CD1c-positive myeloid dendritic cell (primary cell): ENCODE measurements around the gene CRTC1.
"Not testable (repeated sequence)": the region's sequence is repeated elsewhere in the genome, so short reads cannot be mapped to it uniquely, and the experiment has no call there.

Experiments used
- DNase-seq: peaks from one replicate; pipeline ENCODE4 v3.0.0-alpha.2; 2016; ENCODE audit errors: extremely low spot score

CRTC1 gene

DNA sequence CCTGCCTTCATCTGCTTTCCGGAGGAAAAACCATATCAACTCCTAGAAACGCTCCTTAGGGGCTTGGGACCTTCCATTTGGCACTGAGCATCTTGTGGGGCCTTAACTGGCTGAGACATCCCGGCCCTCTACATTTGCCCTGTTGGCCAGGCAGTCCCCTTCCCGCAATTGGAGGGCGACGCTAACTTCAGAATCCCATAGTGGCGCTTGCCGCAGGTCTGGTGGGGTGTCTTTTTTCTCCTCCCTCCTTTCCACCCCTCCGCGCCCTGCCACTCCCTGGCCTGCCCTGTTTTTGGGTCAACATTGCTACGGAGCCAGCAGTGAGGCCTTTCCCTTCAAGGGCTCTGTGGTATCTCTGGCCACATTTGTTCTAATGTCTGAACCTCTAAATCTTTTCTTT lies 13.6 kb upstream of the CRTC1 start:
- no peak for DNase-seq

DNA sequence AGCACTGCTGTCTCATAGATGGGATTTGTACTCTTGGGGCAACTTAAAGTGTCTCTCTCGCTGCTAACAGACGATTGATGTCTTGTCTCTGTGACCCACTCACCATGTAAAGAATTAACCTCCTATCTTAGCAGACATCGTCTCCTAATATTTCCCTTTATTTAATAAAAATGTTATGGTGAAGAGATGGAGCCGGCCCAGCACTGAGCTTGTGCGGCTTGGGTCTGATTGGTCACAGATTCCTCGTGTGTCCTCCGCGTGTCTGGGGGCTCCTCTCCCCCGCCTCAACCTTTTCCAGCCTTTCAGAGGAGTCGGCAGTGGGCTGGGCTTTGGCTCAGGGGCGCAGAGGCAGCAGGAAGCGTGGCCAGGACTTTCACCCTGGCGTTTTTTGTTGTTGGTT lies 13.2 kb upstream of the CRTC1 start:
- no peak for DNase-seq

DNA sequence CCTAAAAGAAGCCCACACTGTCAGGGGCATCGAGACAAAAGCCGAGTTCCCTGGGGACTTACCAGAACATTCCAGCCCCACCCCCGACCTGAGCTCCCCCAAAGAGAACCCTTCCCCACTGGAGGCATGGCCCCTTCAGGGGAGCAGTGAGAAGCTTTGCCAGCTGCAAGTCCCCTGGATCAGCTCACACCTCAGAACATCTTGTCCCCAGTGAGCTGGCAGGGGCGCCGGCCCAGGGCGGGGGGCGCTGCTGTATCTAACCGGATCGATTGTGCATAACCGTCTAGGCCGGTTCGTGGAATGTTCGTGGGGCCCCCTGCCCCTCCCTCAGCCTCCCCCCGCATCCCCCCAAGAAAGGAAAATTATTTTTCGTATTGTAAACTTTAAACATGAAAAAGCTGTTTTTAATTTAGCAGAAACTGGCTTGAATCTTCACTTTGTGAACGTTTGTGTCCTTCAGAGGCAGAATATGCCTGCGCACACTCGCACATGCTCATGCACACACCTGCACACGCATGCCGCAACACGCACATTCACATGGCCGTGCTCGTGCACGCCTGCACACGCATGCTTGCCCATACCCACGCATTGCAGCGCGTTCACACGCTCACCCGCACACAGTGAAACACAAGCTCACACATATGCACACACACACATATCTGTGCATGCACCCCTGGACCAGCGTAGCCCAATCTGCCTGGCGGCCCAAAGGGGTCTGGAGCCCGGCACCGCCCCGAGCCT lies 12.0 kb upstream of the CRTC1 start:
- DNase-seq: no peak

DNA sequence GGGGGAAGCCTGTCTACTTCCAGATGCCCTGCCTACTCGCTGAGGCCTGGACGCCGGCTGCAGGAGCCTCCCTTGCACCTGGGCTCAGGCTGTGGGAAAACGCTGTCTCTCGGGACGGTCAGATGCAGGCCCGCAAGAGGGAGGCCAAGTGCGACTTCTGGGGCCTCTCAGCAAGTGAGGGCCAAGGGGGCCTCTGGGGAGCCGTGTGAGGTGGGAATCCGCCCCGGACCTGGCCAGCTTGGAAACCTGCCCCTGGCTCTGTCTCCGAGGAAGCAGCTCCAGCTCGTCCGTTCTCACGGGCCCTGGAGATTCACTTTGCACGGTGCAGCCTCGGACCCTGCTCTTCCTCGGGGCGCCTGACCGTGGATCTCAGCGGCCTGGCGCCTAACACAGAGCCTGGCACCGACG lies 11.4 kb upstream of the CRTC1 start:
- no peak for DNase-seq

DNA sequence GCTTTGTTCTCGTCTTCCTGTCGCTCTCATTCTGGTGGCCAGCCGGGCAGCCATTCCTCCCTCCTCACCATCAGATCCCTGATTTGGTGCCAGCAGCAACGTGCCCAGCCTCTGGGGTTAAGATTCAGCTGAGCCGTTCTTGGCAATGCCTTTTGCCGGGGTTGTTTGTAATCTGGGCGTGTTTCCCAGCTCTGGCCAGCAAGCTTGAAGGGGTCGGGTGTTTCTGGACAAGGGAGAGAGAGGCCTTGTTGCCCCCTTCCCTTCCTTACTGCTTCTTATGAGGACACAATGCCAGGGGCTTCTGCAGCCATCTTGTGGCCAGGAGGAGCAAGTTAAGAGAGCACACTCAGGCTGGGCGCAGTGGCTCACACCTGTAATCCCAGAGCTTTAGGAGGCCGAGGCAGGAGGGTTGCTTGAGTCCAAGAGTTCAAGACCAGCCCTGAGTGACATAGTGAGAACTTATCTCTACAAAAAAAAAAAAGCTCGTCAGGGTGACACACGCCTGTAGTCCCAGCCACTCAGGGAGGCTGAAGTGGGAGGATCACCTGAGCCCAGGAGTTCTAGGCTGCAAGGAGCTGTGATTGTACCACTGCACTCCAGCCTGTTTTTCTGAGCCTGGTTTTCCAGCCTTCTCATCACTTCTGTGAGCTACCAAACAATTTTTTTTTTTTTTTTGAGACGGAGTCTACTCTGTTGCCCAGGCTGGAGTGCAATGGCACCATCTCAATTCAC lies 10.7 kb upstream of the CRTC1 start:
- no peak for DNase-seq

DNA sequence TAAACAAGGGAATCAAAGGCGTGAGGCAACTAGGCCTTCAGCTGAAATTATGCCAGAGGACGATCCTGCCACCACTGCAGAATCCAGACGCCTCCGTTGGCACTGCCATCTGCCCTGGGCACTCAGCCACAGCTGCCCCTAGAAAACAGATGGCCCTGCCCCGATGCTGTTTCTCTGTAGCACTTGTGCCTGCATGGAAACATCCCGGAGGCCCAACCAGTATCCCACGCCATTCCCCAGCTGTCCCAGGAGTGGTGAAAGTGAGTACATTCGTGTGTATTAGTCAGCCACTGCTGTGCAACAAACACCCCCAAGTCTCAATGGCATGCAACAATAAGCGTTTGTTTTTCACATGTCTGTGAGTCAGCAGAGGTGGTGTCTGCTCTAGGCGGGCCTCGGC lies 8.9 kb upstream of the CRTC1 start:
- no peak for DNase-seq

DNA sequence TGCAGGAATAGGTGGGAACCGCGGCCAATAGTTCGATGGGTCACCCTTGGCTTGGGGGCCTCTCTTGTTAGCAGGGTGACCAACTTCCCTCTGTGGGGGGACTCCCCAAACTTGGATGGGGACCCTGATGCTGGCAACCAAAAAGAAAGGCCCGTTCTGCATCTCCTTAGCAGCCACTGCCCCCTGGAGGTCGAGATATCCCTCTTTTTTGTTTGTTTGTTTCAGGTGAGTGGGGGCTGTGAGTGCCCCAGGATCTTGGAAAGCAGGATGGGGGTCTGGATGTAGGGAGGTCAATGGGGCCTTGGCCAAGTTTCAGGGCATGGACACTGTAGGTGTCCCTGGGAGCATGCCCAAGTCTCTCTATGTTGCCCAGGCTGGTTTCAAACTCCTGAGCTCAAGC lies 7.7 kb upstream of the CRTC1 start:
- DNase-seq: no peak

DNA sequence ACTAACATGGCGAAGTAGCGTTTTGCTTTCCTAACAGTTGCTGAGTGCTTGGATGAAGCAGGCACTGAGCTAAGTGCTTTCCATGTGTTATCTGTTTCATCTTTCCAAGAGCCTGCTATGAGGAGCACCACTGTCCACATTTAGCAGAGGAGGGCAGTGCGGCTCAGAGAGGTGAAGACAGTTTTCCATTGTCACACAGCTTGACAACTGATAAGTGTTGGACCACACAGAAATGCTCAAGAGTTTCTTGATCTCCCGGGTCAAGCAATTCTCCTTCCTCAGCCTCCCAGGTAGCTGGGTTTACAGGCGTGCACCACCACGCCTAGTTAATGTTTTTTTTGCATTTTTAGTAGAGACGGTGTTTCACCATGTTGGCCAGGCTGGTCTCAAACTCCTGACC lies 6.8 kb upstream of the CRTC1 start:
- no peak for DNase-seq

DNA sequence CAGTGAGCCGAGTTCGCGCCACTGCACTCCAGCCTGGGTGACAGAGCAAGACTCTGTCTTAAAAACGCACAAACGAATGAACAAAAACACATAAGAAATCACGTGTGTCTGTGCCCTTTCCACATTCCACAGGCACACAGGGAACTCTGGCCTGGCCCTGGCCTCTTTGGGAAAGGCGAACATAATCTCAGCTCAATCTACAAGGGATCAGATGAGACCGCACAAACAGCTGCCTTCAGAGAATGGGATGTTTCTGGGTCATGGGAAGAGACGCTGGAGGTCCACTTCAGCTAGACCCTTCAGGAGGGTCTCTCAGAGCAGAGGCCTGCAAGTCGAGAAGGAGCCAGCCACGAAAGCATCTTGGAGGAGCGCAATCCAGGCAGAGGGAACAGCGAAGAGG lies 6.3 kb upstream of the CRTC1 start:
- DNase-seq: no peak

DNA sequence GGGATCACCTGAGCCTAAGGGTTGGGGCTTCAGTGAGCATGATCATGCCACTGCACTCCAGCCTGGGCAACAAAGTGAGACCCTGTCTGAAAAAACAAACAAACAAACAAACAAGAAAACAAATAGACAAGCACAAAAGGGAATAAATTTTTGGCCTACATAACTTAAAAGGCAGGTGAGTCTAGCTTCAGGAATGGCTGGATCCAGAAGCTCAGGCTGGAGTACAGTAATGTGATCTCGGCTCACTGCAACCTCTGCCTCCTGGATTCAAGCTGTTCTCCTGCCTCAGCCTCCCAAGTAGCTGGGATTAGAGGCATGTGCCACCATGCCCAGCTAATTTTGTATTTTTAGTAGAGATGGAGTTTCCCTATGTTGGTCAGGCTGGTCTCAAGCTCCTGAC lies 3.3 kb upstream of the CRTC1 start:
- not testable (repeated sequence) for DNase-seq

DNA sequence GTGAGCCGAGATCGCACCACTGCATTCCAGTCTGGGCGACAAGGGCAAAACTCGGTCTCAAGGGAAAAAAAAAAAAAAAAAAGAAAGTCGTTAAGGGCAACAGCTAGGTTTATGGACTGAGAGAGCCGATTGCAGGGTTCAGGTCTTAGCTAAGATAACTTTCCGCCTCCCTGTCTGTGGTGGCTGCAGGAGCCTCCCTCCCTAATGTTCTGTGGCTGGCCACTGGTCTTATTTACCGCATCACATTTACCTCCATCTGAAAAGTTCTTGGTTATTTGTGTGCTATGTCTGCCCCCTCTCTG lies 722 bp upstream of the CRTC1 start:
- no peak for DNase-seq

DNA sequence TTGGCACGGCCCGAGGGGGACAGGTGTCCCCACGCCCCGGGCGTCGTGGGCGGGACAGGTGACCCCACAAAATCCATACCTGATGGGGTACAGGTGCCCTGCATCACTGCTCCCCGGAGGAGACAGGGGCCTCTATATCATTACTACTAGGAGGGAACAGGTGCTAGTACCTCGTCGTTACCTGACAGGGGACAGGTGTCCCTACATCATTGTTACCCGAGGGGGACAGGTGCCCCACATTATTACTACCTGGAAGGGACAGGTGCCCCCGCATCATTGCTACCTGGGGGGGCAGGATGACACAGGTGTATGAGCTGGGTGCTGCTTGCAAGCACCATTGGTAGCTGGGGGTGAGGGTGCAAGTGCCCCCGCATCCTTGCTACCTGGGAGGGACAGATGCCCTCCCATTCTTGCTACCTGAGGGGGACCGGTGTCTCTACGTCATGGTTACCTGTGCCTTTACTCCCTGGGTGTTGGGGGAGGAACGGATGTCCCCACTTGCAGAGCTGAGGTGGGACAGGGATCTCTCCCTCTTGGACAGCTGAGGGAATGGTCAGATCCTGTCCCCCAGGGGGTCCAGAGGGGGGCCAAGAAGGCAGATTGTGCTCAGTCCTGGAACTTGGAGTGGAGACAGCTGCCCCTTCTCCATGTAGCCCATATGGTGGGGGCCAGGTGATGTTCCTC lies 620 bp downstream of the CRTC1 start:
- no peak for DNase-seq

DNA sequence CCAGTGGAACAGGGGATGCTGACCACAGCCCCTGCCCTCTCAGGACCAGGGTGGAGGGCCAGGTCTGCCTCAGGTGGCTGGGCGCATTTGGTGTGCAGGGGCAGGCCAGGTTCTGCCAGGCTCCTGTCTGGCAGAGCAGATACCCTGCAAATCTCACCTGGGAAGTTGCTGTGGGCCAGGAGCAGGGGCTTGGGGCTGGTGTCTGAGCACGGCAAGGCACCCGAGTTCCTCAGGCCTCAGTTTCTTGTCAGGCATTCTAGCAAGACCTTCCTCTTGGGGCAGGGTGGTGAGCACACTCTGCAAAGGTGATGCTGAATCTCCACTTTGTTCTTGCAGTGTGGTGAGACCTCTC lies 1.1 kb downstream of the CRTC1 start:
- DNase-seq: no peak

DNA sequence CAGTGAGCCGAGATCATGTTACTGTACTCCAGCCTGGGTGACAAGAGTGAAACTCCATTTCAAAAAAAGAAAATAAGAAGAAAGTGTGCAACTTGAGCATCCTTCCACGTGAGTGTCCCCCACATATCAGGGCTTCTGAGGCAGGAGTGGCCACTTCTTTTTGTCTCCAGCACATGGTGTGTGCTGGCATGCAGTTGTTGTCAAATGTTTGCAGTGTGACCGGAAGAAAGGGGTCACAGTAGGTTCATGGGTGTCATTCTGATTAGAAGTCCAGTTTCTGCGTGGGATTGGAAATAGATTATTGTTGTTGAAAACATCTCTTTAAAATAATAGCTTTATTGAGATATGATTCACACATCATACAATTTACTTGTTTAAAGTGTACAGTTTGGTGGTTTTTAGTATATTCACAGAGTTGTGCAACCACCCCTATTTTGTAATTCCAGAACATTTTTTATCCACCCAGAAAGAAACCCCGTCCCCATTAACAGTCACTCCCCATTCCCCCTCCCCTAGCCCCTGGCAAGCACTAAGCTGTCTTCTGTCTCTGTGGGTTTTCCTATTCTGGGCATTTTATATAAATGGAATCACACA lies 2.2 kb downstream of the CRTC1 start:
- no peak for DNase-seq

DNA sequence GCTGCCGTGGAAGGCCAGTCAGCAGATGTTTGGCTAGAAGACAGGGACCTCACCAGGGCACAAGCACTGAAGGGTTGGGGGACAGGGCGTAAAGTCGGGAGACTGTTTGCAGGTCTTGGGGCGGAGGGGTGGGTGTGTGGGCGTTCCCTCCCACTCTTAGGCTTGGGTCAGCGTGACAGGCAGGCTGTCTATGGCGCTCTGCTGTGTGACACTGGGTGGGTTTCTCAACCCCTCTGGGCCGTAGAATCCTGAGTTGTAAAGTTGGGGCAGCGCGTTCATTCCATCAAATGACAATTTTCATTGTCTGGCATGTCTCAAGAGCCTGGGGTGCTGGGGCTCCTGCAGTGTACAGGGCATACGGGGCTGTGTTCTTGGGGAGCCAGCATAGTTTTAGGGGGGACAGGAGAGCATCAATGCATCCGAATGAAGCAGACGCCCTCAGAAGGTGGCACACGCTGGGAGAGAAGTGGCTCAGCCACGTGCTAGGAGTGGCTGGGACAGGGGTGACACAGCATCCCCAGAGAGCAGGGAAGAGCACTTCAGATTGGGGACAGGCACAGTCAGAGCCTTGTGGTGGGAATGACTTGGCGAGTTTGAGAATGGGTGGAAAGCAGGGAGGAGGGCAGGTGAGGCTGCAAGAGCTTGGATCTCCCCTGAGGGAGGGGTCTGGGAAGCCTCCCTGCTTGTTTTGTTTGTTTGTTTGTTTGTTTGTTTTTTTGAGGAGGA lies 4.4 kb downstream of the CRTC1 start:
- DNase-seq: no peak

DNA sequence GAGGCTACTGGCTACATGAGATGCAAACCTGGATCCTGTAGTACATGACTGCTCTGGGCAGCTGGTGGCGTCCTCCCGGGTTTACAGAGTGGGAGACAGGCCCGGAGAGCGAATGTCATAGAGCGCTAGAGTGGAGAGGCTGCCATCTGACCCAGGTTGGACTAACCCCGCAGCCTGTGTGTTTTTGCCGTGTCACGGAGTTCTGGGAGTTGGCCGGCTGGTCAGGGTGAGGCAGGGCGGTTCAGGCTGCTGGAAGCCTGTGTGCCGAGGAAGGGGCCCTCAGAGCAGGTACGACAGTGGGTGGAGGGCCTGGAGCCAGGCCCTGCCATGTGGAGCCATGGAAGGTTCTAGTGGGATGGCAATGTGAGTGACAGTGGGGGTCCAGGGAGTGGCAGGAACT lies 12.5 kb downstream of the CRTC1 start:
- DNase-seq: no peak

DNA sequence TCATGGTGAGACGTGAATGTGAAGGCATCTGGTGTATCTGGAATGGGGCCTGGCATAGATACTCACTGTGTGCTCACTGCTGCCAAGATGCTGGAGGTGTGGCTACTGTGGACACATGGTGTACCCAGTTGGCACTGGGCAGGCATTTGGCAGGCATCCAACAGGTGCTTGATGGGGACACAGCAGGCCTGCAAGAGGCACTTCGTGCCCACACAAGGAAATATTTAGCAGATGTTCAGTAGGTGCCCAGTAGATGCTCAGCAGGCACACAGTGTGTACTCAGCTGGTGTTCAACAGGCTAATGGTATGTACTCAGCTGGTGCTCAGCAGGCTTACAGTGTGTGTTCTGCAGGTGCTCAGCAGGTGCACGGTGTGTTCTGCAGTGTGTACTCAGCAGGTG lies 14.2 kb downstream of the CRTC1 start:
- no peak for DNase-seq

DNA sequence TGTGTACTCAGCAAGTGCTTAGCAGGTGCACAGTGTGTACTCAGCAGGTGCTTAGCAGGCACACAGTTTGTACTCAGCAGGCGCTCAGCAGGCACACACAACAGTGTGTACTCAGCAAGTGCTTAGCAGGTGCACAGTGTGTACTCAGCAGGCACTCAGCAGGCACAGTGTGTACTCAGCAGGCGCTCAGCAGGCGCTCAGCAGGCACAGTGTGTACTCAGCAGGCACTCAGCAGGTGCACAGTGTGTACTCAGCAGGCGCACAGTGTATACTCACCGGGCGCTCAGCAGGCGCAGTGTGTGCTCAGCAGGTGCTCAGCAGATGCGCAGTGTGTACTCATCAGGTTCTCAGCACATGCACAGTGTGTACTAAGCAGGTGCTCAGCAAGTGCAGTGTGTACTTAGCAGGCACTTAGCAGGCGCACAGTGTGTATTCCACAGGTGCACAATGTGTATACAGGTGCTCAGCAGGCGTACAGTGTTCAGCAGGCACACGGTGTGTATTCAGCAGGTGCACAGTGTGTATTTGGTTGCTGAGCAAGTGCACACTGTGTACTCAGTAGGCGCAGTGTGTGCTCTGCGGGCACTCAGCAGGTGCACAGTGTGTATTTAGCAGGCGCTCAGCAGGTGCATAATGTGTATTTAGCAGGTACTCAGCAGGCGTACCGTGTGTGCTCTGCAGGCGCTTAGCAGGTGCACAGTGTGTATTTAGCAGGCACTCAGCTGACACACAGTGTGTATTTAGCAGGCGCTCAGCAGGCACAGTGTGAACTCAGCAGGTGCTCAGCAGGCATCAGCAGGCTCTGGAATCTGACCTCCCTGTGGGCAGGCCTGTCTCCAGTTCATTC lies 15.1 kb downstream of the CRTC1 start:
- DNase-seq: no peak

DNA sequence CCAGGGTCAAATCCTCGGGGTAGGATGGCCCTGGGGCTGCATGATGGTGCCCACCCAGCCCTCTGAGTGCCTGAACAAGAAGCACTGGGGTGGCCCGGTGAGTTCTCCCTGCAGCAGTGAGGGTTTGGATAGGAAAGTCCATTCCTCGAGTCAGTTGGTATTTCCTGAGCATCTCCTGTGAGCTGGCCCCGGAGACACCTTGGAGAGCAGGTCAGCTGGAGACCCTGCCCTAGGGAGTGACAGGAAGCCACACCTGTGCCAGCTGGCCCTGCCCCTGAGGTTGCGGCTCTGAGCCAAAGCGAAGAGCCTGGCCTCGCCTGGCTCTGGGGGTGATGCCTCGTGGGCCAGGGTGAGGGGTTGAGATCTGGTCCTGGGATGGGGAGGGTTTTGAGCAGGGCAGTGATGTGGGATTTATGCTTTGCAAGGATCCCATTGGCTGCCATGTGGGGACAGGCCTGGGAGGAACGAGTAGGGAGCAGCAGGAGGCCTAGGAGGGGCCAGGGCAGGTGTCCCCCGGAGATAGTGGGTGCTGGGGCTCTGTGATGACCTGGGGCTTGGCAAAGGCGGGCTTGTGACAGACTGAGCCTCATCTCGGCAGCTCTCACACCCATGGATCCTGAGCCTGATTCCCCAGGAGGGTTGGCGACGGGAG lies 16.0 kb downstream of the CRTC1 start:
- DNase-seq: no peak

DNA sequence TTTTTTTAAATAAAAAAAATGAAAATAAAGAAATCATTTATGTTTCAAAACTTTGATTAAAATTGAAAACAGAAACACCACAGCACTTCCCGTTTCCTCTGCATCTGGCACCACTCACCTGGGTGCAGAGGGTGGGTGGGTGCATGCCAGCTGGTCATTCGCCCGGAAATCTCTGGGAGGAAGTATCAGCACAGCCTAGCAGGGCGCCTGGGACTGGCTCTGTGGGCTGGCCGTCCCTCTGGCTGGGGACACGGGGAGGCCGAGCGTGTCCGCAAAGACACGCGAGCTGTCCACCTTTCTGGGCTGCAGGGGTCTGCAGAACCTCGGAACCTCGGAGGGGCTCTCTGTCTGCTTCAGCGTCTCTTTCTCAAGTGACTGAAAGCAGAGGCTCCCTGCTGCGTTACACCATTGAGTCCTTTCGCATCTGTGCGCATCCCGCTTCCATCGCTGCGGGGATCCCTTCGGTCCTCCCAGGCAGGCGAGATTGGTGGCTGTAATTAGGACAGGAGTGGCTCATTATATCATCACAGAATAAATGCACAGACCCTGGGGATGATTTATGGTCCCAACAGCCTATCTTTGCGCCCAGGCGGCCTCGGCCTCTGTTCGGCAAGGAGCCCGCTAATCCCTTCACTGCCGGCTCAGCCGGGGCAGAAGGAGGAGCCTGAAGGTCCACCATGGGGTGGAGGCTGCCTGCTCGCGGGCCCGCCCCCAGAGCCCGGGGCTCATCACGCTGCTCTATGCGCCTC lies 17.2 kb downstream of the CRTC1 start:
- DNase-seq: peak; percentile 72
